GM12873 (cell line): ENCODE measurements around the gene SPIRE1.

Experiments
- TF ChIP-seq, protein P1 (sequence below): IDR thresholded peaks from 2 replicates; pipeline ENCODE4 v1.5.1; 2012; ENCODE audit warnings: low read depth, mild to moderate bottlenecking, moderate library complexity, low read length, control low read depth; ENCODE audit not compliant: insufficient read depth; ENCODE audit errors: missing control alignments

SPIRE1 gene

DNA sequence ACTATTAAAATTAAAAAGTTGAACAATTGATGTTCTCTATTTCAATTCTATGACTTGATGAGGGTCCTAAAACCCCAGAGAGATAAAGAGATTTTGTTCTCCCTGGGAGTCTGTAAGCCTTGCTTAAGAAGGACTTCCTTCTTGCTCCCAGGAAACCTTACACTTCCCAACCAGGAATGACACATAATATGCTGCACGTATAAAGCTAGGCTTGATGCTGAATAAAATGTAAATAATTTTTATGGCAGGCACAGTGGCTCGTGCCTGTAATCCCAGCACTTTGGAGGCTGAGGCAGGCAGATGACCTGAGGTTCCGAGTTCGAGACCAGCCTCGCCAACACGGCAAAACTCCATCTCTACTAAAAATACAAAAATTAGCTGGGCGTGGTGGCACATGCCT is 27.8 kb downstream of the SPIRE1 start:
- TF ChIP-seq, protein P1, sequence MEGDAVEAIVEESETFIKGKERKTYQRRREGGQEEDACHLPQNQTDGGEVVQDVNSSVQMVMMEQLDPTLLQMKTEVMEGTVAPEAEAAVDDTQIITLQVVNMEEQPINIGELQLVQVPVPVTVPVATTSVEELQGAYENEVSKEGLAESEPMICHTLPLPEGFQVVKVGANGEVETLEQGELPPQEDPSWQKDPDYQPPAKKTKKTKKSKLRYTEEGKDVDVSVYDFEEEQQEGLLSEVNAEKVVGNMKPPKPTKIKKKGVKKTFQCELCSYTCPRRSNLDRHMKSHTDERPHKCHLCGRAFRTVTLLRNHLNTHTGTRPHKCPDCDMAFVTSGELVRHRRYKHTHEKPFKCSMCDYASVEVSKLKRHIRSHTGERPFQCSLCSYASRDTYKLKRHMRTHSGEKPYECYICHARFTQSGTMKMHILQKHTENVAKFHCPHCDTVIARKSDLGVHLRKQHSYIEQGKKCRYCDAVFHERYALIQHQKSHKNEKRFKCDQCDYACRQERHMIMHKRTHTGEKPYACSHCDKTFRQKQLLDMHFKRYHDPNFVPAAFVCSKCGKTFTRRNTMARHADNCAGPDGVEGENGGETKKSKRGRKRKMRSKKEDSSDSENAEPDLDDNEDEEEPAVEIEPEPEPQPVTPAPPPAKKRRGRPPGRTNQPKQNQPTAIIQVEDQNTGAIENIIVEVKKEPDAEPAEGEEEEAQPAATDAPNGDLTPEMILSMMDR, result no peak

DNA sequence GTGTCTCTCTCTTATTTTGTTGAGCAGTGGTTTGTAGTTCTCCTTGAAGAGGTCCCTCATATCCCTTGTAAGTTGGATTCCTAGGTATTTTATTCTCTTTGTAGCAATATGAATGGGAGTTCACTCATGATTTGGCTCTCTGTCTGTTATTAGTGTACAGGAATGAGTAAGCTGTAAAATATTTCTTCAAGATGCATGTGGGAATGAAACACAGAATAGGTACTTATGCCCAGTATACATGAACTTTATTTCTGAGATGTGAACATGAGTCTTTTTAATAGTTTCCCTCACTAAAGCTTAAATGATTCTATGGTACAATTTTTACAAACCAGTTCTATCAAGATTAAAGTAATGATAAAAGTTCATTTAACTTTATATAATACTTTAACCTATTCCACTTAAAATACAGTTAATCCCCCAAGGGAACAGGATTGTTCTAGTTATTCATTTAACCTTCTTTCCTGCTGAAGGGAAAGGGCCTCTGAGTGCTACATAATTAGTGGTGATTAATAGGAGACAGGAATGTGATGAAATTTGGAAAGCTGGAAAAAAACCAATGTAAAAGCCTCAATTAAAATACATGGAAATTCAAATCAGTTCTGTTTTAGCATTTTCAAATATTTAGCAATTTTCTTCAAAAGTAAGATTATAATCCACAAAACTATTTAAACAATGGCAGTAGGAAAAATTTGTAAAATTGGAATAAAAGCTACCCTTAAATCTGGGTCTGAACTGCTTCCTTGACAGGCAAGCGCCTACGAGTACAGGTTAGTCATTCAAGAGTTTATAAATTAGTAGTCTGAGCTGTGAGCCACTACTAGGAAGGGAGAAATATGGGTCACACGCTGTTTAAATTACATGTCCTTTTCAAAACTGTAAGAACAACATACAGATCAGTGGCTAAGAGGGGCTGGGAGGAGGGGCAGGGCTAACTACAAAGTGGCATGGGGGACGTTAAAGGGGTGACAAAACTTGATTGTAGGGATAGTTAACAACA is 28.9 kb downstream of the SPIRE1 start:
- TF ChIP-seq, protein P1, result no peak

DNA sequence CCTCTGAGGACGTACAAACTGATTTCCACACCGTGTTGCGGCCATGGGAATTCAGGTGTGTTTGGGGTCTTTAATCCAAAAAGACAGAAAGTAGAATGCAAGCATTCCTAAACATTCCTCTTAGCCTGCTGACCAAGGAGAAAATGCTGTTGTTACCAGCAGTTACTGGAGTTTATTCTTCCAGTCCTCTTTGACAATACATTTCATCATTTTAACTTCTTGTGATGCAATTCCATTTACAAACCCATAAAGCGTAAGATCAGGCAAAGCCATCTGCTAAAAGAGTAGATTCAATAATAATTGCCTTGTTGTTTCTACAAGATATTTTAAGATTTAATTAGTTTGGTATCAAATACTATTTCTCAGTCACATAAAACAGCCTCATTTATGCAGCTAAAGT is 32.7 kb downstream of the SPIRE1 start:
- TF ChIP-seq, protein P1, result no peak

DNA sequence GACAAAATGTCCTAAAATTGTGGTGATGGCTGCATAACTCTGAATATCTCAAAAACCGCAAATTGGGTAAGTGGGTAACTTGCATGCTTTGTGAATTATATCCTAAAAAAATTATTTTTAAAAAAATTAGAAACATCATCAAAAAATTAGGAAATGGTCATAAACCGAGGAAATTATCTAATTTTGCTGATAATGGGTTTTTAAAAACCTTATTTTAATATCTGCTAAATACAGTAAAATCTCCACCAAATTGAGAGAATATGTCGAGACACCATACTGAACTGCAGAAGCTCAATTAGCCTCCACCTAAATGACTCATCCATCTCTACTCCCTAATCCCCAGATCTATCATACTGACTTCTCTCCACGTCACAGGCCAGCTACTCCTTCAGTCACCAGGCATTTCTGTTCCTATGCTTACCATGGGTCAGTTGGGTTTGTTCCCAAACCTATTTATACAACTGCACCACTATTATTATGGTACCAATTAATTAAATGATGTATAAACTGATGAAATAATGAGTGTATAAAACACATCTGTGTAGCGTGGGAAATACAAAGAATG is 36.1 kb downstream of the SPIRE1 start:
- TF ChIP-seq, protein P1, result no peak

DNA sequence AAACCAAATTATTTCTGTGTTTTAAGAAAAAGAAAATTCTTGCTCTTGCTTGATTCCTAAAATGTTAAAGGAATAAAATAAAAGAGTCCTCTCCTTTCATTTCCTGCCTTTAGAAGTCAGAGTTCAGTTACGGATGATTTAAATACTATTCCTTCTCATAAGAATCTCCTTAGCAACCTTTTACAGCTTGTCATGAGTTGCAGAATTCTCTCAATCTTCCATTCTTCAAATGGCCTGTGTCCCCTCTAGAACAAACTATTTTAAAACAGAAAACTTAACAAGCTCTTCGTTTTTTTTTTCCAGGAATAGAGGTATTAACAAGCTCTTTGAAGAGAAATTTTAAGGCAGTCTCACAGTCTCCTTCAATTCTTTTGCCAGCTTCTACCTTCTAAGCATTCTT is 42.2 kb downstream of the SPIRE1 start:
- TF ChIP-seq, protein P1, result no peak

DNA sequence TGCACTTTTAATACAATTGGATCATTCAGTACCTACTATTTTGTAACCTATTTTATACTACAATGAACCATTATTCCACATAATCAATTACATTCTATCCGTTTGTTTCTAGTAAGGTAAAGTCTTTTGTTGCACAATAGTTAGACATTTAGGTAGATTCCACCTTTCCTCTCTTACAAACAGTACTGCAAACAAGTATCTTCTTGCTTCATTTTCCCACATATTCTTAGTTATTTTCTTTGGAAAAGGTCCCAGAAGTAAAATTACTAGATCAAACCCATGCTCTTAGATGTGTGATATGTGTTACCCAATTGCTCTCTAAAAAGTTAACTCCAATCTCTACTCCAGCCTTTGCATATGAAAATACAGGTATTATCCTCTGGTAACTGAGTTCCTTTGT is 49.6 kb downstream of the SPIRE1 start:
- TF ChIP-seq, protein P1, result no peak

DNA sequence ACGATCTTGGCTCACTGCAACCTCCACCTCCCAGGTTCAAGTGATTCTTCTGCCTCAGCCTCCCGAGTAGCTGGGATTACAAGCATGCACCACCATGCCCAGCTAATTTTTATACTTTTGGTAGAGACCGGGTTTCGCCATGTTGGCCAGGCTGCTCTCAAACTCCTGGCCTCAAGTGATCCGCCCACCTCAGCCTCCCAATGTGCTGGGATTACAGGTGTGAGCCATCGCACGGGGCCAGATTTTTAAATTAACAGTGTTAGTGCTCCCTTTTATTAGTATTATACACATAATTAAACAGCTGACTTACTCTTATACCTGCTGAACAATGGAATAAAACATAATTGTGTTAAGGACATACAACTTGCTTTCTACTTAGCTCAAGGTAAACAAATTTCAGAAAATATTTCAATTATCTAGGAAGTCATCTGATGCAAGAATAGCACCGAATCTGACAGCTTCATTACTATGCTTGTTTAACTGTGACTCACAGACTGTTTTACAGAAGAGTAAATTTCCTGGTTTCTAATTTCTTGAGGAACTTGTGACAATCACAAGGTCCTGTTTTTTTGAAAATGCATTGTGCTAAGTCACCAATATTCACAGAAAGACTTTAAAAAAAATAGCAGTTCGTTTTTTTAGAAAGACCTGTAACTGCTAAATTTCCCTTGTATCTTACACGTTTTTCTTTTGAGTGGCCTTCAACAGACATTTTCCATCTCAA is 51.2 kb downstream of the SPIRE1 start:
- TF ChIP-seq, protein P1, result no peak
